Neural progenitor cell (in vitro differentiated cells): ENCODE results near the gene SASS6. TPM values are rescaled to one million over a fixed set of nuclear protein-coding genes. Genes with fewer than 3 reads are reported as not detected.

Experiments used
- DNase-seq: peaks from one replicate; pipeline ENCODE4 v3.0.0-alpha.2; 2016; ENCODE audit warnings: low spot score
- H2AFZ ChIP-seq: fragments of 200-600 bp; sonication (generic); replicated peaks from 2 replicates; pipeline ENCODE4 v1.6.1; 2016; ENCODE audit warnings: antibody characterized with exemption
- H3F3A ChIP-seq: fragments of 200-600 bp; sonication (generic); 2 replicates; pipeline ENCODE4 v1.6.1; 2016; ENCODE audit warnings: antibody characterized with exemption, low read depth
- H3K27ac ChIP-seq: fragments of 200-600 bp; sonication (generic); 2 replicates; pipeline ENCODE4 v1.5.1; 2016; ENCODE audit warnings: mild to moderate bottlenecking
- H3K27me3 ChIP-seq: fragments of 200-600 bp; sonication (generic); 2 replicates; pipeline ENCODE4 v1.6.1; 2016; ENCODE audit warnings: mild to moderate bottlenecking, moderate library complexity
- H3K36me3 ChIP-seq: fragments of 200-600 bp; sonication (generic); 2 replicates; pipeline ENCODE4 v1.5.1; 2016
- H3K4me1 ChIP-seq: fragments of 200-600 bp; sonication (generic); 2 replicates; pipeline ENCODE4 v1.6.1; 2016; ENCODE audit warnings: mixed run types
- H3K4me2 ChIP-seq: fragments of 200-600 bp; sonication (generic); 2 replicates; pipeline ENCODE4 v1.6.1; 2016
- H3K4me3 ChIP-seq: fragments of 200-600 bp; sonication (generic); 2 replicates; pipeline ENCODE4 v1.5.1; 2016
- H3K79me2 ChIP-seq: fragments of 200-600 bp; sonication (generic); 2 replicates; pipeline ENCODE4 v1.6.1; 2016; ENCODE audit warnings: low read depth
- H3K9ac ChIP-seq: fragments of 200-600 bp; sonication (generic); 2 replicates; pipeline ENCODE4 v1.6.1; 2016
- H3K9me3 ChIP-seq: fragments of 200-600 bp; sonication (generic); 2 replicates; pipeline ENCODE4 v1.5.1; 2016; ENCODE audit warnings: low read depth
- H4K20me1 ChIP-seq: fragments of 200-600 bp; sonication (generic); 2 replicates; pipeline ENCODE4 v1.6.1; 2016; ENCODE audit warnings: low read depth
- H3K27ac Mint-ChIP-seq: 3 replicates; pipeline ENCODE4 v1.8.0; 2021; ENCODE audit warnings: mixed read lengths
- H3K27me3 Mint-ChIP-seq: 2 replicates; pipeline ENCODE4 v1.8.0; 2022; ENCODE audit warnings: low read depth, mild to moderate bottlenecking, inconsistent platforms, moderate library complexity, mixed read lengths; ENCODE audit not compliant: insufficient read depth
- H3K36me3 Mint-ChIP-seq: 3 replicates; pipeline ENCODE4 v1.8.0; 2021; ENCODE audit warnings: mixed read lengths
- H3K4me1 Mint-ChIP-seq: 3 replicates; pipeline ENCODE4 v1.8.0; 2021; ENCODE audit warnings: mixed read lengths
- H3K4me3 Mint-ChIP-seq: 3 replicates; pipeline ENCODE4 v1.8.0; 2021; ENCODE audit warnings: mild to moderate bottlenecking, moderate library complexity, mixed read lengths
- H3K9me3 Mint-ChIP-seq: 3 replicates; pipeline ENCODE4 v1.8.0; 2020; ENCODE audit warnings: mixed read lengths
- CTCF ChIP-seq: fragments of 200-600 bp; sonication (generic); IDR thresholded peaks from 2 replicates; pipeline ENCODE4 v1.5.1; 2017; ENCODE audit warnings: antibody characterized with exemption, mild to moderate bottlenecking
- EZH2 ChIP-seq: fragments of 200-600 bp; sonication (generic); IDR thresholded peaks from 2 replicates; pipeline ENCODE4 v1.6.1; 2017; ENCODE audit warnings: antibody characterized with exemption, mild to moderate bottlenecking, moderate library complexity
- EZH2phosphoT487 ChIP-seq: fragments of 200-600 bp; sonication (generic); IDR thresholded peaks from 2 replicates; pipeline ENCODE4 v1.6.1; 2017; ENCODE audit warnings: antibody characterized with exemption
- total RNA-seq: library from RNA; depleted of rRNA; stranded (reverse); fragments of >200 nt; gene quantifications from 2 replicates; pipeline ENCODE4 v1.2.3, GENCODE V29; 2015; ENCODE audit warnings: low replicate concordance

SASS6 gene
- total RNA-seq, 1 donor from 2014 or later: 31.7 TPM

- H2AFZ ChIP-seq: peak overlapping the region; percentile 99
These were observed 94.0 kb downstream of the SASS6 start for GRCh38 chr1:100038660-100039287.

GRCh38 chr1:100037927-100038659 lies 94.6 kb downstream of the SASS6 start:
- peaks cover 10% of the 10 kb centered on the region for H3K36me3 Mint-ChIP-seq
- peak overlapping the region; percentile 98 for H3K27ac ChIP-seq
- peak overlapping the region; percentile 98 for H3K9ac ChIP-seq
- H3K27me3 ChIP-seq: no peaks in the 10 kb centered on the region
- peak overlapping the region; percentile 99 for H2AFZ ChIP-seq
- H3K4me1 ChIP-seq: peaks cover 27% of the 10 kb centered on the region
- H3K9me3 ChIP-seq: no peaks in the 10 kb centered on the region
- TF ChIP-seq EZH2phosphoT487 (no peak), EZH2 (no peak), CTCF (no peak)
- no peaks in the 10 kb centered on the region for H3K27me3 Mint-ChIP-seq
- peaks cover 46% of the 10 kb centered on the region for H3K4me1 Mint-ChIP-seq
- peak overlapping the region; percentile 99 for H3K27ac Mint-ChIP-seq
- peaks cover 73% of the 10 kb centered on the region for H3K79me2 ChIP-seq
- H3K9me3 Mint-ChIP-seq: peaks cover 3% of the 10 kb centered on the region
- H3K4me3 Mint-ChIP-seq: peak overlapping the region; percentile 98
- peak overlapping the region; percentile 87 for H3K4me2 ChIP-seq
- no peaks in the 10 kb centered on the region for H3K36me3 ChIP-seq
- peak; percentile 95 for DNase-seq
- H3F3A ChIP-seq: peaks cover 35% of the 10 kb centered on the region
- H4K20me1 ChIP-seq: peaks cover 37% of the 10 kb centered on the region
- peak overlapping the region; percentile 99 for H3K4me3 ChIP-seq

More at GRCh38 chr1:100038660-100039287, 94.0 kb downstream of the SASS6 start:
- H3K36me3 Mint-ChIP-seq: peaks cover 15% of the 10 kb centered on the region
- H3K36me3 ChIP-seq: no peaks in the 10 kb centered on the region
- H3K9me3 ChIP-seq: no peaks in the 10 kb centered on the region
- peaks cover 27% of the 10 kb centered on the region for H3K4me1 ChIP-seq
- peak overlapping the region; percentile 100 for H3K27ac Mint-ChIP-seq
- H3K9ac ChIP-seq: peak overlapping the region; percentile 98
- H3K79me2 ChIP-seq: peaks cover 79% of the 10 kb centered on the region
- H3K4me1 Mint-ChIP-seq: peaks cover 47% of the 10 kb centered on the region
- peak; percentile 77 for DNase-seq
- peak overlapping the region; percentile 98 for H3K4me3 Mint-ChIP-seq
- H3K27me3 ChIP-seq: no peaks in the 10 kb centered on the region
- peak overlapping the region; percentile 99 for H3K4me3 ChIP-seq
- TF ChIP-seq EZH2 (no peak), CTCF (no peak)
- peak overlapping the region; percentile 98 for H3K27ac ChIP-seq
- H3K27me3 Mint-ChIP-seq: no peaks in the 10 kb centered on the region
- H4K20me1 ChIP-seq: peaks cover 37% of the 10 kb centered on the region
- H3K9me3 Mint-ChIP-seq: peaks cover 6% of the 10 kb centered on the region
- H3K4me2 ChIP-seq: peak overlapping the region; percentile 87
- H3F3A ChIP-seq: peaks cover 36% of the 10 kb centered on the region

GRCh38 chr1:100037656-100037926 lies 95.1 kb downstream of the SASS6 start:
- H3K36me3 ChIP-seq: no peaks in the 10 kb centered on the region
- H3K9ac ChIP-seq: peak overlapping the region; percentile 98
- H3K4me3 ChIP-seq: peak overlapping the region; percentile 99
- peak overlapping the region; percentile 98 for H3K27ac ChIP-seq
- H3F3A ChIP-seq: peaks cover 31% of the 10 kb centered on the region
- peaks cover 32% of the 10 kb centered on the region for H4K20me1 ChIP-seq
- peak overlapping the region; percentile 99 for H3K27ac Mint-ChIP-seq
- peak overlapping the region; percentile 99 for H2AFZ ChIP-seq
- peaks cover 26% of the 10 kb centered on the region for H3K4me1 ChIP-seq
- peaks cover 41% of the 10 kb centered on the region for H3K4me1 Mint-ChIP-seq
- no peaks in the 10 kb centered on the region for H3K9me3 Mint-ChIP-seq
- peak overlapping the region; percentile 87 for H3K4me2 ChIP-seq
- H3K4me3 Mint-ChIP-seq: peak overlapping the region; percentile 98
- no peaks in the 10 kb centered on the region for H3K27me3 ChIP-seq
- no peak for TF ChIP-seq EZH2
- no peak for TF ChIP-seq CTCF
- no peak for TF ChIP-seq EZH2phosphoT487
- peaks cover 7% of the 10 kb centered on the region for H3K36me3 Mint-ChIP-seq
- no peak for DNase-seq
- H3K27me3 Mint-ChIP-seq: no peaks in the 10 kb centered on the region
- peaks cover 68% of the 10 kb centered on the region for H3K79me2 ChIP-seq
- no peaks in the 10 kb centered on the region for H3K9me3 ChIP-seq
